ENCODE results near the gene ANKRD33B. TPM values are rescaled to one million over a fixed set of nuclear protein-coding genes. Genes with fewer than 3 reads are reported as not detected.

Gene ANKRD33B
- total RNA-seq, 4 donors from 2014 or later: 4.4 to 17.2 (median 5.9) TPM

DNA sequence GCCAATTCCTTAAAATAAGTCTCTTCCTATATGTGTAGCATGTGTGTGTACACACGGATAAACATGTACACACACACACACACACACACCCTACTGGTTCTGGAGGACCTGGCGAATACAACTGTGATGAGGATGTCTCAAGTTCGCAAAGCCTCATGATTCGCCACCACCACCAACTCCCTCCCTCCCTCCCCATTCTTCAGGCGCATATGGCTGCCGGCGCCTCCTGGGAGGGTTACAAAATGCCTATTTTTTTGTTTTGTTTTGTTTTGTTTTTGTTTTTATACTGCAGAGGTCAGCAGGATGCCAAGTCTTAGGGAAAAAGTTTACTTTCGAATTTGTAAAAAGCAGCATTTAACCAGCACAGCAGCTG lies 109.1 kb downstream of the ANKRD33B start:
- no peaks in the 10 kb centered on the region for H3K4me1 ChIP-seq
- H3K4me3 ChIP-seq: no peak overlapping the region
- 18 to 81% methylated on average over 3 to 5 of the region's 8 CpGs for WGBS, 2 donors (ENCODE audit: low coverage in 1 of 2)
- no peak overlapping the region for H3K27ac ChIP-seq
- peaks cover 0 to 9% of the 10 kb centered on the region in 2 donors for H3K36me3 ChIP-seq
- H3K27me3 ChIP-seq: peaks cover 6% of the 10 kb centered on the region
- H3K9me3 ChIP-seq: peaks cover 0 to 9% (median 0%) of the 10 kb centered on the region in 3 donors
- ATAC-seq: no peak
- TF ChIP-seq, protein P1, sequence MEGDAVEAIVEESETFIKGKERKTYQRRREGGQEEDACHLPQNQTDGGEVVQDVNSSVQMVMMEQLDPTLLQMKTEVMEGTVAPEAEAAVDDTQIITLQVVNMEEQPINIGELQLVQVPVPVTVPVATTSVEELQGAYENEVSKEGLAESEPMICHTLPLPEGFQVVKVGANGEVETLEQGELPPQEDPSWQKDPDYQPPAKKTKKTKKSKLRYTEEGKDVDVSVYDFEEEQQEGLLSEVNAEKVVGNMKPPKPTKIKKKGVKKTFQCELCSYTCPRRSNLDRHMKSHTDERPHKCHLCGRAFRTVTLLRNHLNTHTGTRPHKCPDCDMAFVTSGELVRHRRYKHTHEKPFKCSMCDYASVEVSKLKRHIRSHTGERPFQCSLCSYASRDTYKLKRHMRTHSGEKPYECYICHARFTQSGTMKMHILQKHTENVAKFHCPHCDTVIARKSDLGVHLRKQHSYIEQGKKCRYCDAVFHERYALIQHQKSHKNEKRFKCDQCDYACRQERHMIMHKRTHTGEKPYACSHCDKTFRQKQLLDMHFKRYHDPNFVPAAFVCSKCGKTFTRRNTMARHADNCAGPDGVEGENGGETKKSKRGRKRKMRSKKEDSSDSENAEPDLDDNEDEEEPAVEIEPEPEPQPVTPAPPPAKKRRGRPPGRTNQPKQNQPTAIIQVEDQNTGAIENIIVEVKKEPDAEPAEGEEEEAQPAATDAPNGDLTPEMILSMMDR (IDR thresholded peaks at IDR 0.05): no peak
- TF ChIP-seq EP300 (IDR thresholded peaks at IDR 0.05): no peak
- no peak for TF ChIP-seq POLR2A (IDR thresholded peaks at IDR 0.05)
- no peak for TF ChIP-seq POLR2AphosphoS5 (IDR thresholded peaks at IDR 0.05)

DNA sequence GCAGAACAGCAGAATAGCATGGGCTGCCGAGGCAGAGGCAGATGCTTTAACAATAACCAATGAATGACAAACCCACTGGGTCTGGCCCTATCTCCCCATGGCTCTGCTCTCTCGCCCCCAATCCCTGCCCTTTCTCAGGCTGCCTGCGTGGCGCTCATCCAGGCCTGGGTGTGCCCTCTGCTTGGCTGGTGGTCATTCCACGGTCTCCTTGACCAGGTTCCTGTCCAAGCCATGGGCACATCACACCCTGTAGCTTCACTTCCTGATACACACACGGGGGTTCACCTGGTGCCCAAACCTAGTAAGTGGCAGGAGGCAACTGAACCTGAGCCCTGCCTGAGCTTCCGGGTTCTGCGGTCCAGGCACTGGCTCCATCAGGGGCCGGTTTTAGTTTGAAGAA lies 109.5 kb downstream of the ANKRD33B start:
- 67 to 77% methylated on average over 3 to 5 of the region's 9 CpGs for WGBS, 2 donors (ENCODE audit: low coverage in 1 of 2)
- Histone ChIP-seq H3K27ac (no peak overlapping the region), H3K4me3 (no peak overlapping the region), H3K9me3 (peaks cover 0 to 9% (median 0%) of the 10 kb centered on the region in 3 donors), H3K4me1 (no peaks in the 10 kb centered on the region), H3K36me3 (peaks cover 0 to 13% of the 10 kb centered on the region in 2 donors), H3K27me3 (peaks cover 6% of the 10 kb centered on the region)
- TF ChIP-seq, protein P1 (IDR thresholded peaks at IDR 0.05): no peak
- ATAC-seq: no peak

DNA sequence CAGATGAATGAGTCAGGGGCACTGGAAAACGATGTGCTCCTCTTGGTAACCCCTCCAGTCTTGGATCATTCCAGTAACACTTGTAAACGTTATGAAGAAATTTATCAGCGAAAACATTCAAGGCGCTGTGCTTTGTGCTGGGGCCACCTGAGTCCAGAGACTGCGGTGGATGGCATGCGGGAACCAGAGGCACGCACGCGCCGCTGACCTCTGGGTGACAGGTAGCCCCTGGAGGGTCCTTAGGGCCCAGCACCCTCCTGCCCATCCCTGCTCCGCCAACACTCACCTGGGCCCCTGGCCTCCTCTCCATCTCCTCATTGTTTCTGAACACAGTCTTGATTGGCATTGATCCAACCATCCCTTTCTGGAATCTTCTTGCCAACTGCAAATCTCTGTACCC lies 110.2 kb downstream of the ANKRD33B start:
- Histone ChIP-seq H3K36me3 (peaks cover 0 to 20% of the 10 kb centered on the region in 2 donors), H3K27ac (no peak overlapping the region), H3K9me3 (peaks cover 0 to 9% (median 0%) of the 10 kb centered on the region in 3 donors), H3K4me1 (no peaks in the 10 kb centered on the region), H3K27me3 (peaks cover 6% of the 10 kb centered on the region), H3K4me3 (no peak overlapping the region)
- ATAC-seq: no peak
- no peak for TF ChIP-seq POLR2A (IDR thresholded peaks at IDR 0.05)
- TF ChIP-seq POLR2AphosphoS5 (IDR thresholded peaks at IDR 0.05): no peak
- no peak for TF ChIP-seq EP300 (IDR thresholded peaks at IDR 0.05)
- TF ChIP-seq, protein P1 (IDR thresholded peaks at IDR 0.05): no peak
- 98 to 100% methylated on average over 3 to 5 of the region's 11 CpGs for WGBS, 2 donors (ENCODE audit: low coverage in 1 of 2)

DNA sequence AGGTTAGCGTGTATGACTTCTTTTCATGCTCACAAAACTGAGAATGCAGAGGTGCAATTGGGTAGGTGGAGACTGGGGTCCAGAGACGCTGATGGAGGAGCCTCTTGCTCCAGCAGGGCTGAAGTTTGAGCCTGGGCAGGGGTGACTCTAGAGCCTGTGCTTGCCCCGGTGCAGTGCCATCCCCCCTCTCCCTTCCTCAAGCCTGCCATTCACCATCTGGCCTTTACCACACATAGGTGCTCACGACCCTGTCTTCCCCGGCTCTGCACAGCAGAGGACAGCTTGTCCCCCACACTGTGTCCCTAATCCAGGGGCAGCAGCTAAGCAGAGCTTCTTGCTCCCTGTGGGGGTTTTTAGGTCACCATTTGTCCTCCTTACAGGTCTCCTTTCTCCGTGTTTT lies 110.7 kb downstream of the ANKRD33B start:
- WGBS, 2 donors (ENCODE audit: low coverage in 1 of 2): 17 to 55% methylated on average over 1 to 6 of the region's 6 CpGs
- Histone ChIP-seq H3K36me3 (peaks cover 0 to 25% of the 10 kb centered on the region in 2 donors), H3K4me1 (no peaks in the 10 kb centered on the region), H3K27ac (no peak overlapping the region), H3K9me3 (peaks cover 0 to 9% (median 0%) of the 10 kb centered on the region in 3 donors), H3K4me3 (no peak overlapping the region), H3K27me3 (peaks cover 6% of the 10 kb centered on the region)
- TF ChIP-seq, protein P1 (IDR thresholded peaks at IDR 0.05): no peak
- TF ChIP-seq EP300 (IDR thresholded peaks at IDR 0.05) (no peak), POLR2AphosphoS5 (IDR thresholded peaks at IDR 0.05) (no peak)
- ATAC-seq: no peak

DNA sequence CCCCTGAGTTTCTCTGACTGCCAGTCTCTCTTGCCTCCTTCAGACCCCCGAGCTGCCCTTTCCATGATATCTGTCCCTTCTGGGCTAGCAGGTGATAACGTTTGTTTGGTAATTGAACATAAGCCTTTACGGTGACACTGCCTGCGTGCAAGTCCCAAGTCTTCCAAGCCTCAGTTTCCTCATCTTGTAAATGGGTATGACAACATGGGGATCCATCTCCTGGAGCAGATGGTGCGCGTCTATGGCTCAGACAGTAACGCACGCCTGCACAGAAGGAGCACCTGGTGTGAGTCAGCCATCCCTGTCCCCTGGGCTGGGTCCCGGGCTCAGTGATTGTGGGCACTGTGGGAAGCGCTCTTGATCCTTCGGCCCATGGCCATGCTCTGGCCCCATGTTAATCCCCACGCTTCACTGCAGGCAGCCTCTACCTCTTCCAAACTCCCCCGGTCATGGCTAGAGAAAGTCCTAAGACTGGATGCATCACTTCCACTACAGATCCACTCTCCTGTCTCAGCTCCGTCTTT lies 111.4 kb downstream of the ANKRD33B start:
- Histone ChIP-seq H3K27me3 (peaks cover 6% of the 10 kb centered on the region), H3K4me3 (no peak overlapping the region), H3K27ac (no peak overlapping the region), H3K9me3 (peaks cover 0 to 9% (median 0%) of the 10 kb centered on the region in 3 donors), H3K36me3 (peaks cover 0 to 31% of the 10 kb centered on the region in 2 donors), H3K4me1 (no peaks in the 10 kb centered on the region)
- 78 to 80% methylated on average over 4 to 10 of the region's 14 CpGs for WGBS, 2 donors (ENCODE audit: low coverage in 1 of 2)
- ATAC-seq: no peak
- TF ChIP-seq EP300 (IDR thresholded peaks at IDR 0.05) (no peak), POLR2AphosphoS5 (IDR thresholded peaks at IDR 0.05) (no peak), POLR2A (IDR thresholded peaks at IDR 0.05) (no peak)
- TF ChIP-seq, protein P1 (IDR thresholded peaks at IDR 0.05): no peak
